Activated CD4-positive, alpha-beta T cell treated with anti-CD3 and anti-CD28 coated beads for 1 hour (primary cell): Measurements from ENCODE around the gene ZFYVE27.

Source experiments
- DNase-seq: peaks from one replicate; pipeline ENCODE4 v3.0.0-alpha.2; 2020

Gene ZFYVE27

GRCh38 chr10:97798958-97799610 is 62.2 kb downstream of the ZFYVE27 start:
- DNase-seq: no peak

- DNase-seq: no peak
Measured at GRCh38 chr10:97800474-97800873, 63.5 kb downstream of the ZFYVE27 start.

- DNase-seq: no peak
Measured at GRCh38 chr10:97801422-97801821, 64.5 kb downstream of the ZFYVE27 start.

- DNase-seq: no peak
Measured at GRCh38 chr10:97805096-97805884, 68.4 kb downstream of the ZFYVE27 start.

- DNase-seq: no peak
Measured at GRCh38 chr10:97805949-97806348, 69.0 kb downstream of the ZFYVE27 start.

GRCh38 chr10:97810446-97810845 is 73.5 kb downstream of the ZFYVE27 start:
- DNase-seq: no peak
